HepG2 (cell line): ENCODE results near the gene CNPY4. TPM values are rescaled to one million over a fixed set of nuclear protein-coding genes. Genes with fewer than 3 reads are reported as not detected.

Source experiments
- AFF4 ChIP-seq: sonication (generic); formaldehyde crosslinking; IDR thresholded peaks from 2 replicates; pipeline ENCODE4 v1.4.0; 2020; ENCODE audit warnings: missing genetic modification reagents
- AKAP8 ChIP-seq: sonication (generic); formaldehyde crosslinking; IDR thresholded peaks from 2 replicates; pipeline ENCODE4 v1.5.1; 2020; ENCODE audit warnings: mild to moderate bottlenecking, missing genetic modification reagents
- CREB1 ChIP-seq, 2 experiments: fragments of 450-650 bp in 1 of 2; IDR thresholded peaks; 2 replicates each; pipeline ENCODE4 v1.6.1; 2016 to 2017; ENCODE audit warnings: control low read depth in 1 of 2, mild to moderate bottlenecking in 1 of 2, missing compliant biosample characterization in 1 of 2, missing genetic modification characterization in 1 of 2
- CREB3 ChIP-seq: sonication (generic); formaldehyde crosslinking; IDR thresholded peaks from 2 replicates; pipeline ENCODE4 v1.5.0; 2020; ENCODE audit warnings: missing genetic modification reagents
- HNRNPL ChIP-seq: fragments of 200-400 bp; formaldehyde crosslinking; IDR thresholded peaks from 2 replicates; pipeline ENCODE4 v1.6.1; 2017; ENCODE audit warnings: mild to moderate bottlenecking, low read depth, low read length
- KDM4B ChIP-seq: sonication (generic); formaldehyde crosslinking; IDR thresholded peaks from 2 replicates; pipeline ENCODE4 v1.4.0; 2020; ENCODE audit warnings: missing genetic modification reagents
- KLF12 ChIP-seq: sonication (generic); formaldehyde crosslinking; IDR thresholded peaks from 2 replicates; pipeline ENCODE4 v1.4.0; 2020; ENCODE audit warnings: missing genetic modification reagents, borderline replicate concordance
- NR2F6 ChIP-seq, 2 experiments: IDR thresholded peaks; 2 replicates each; pipeline ENCODE4 v1.6.1; 2016; ENCODE audit warnings: antibody characterized with exemption in 1 of 2, mild to moderate bottlenecking in 1 of 2
- PHF20 ChIP-seq: sonication (generic); formaldehyde crosslinking; IDR thresholded peaks from 2 replicates; pipeline ENCODE4 v1.5.0; 2020; ENCODE audit warnings: mild to moderate bottlenecking, missing genetic modification reagents
- PITX1 ChIP-seq: sonication (generic); formaldehyde crosslinking; IDR thresholded peaks from 2 replicates; pipeline ENCODE4 v1.5.1; 2020; ENCODE audit warnings: mild to moderate bottlenecking, missing genetic modification reagents
- POLR2A ChIP-seq, 2 experiments: IDR thresholded peaks; 2 replicates each; pipeline ENCODE4 v1.6.1; 2011; ENCODE audit warnings: low read depth in 2 of 2, low read length in 2 of 2, mild to moderate bottlenecking in 1 of 2, moderate library complexity in 1 of 2; ENCODE audit not compliant: insufficient read depth in 1 of 2
- SAFB2 ChIP-seq: sonication (generic); formaldehyde crosslinking; IDR thresholded peaks from 2 replicates; pipeline ENCODE4 v1.5.1; 2020; ENCODE audit warnings: missing genetic modification reagents, low read depth, mild to moderate bottlenecking, borderline replicate concordance
- SIX1 ChIP-seq: sonication (generic); formaldehyde crosslinking; IDR thresholded peaks from 2 replicates; pipeline ENCODE4 v1.4.0; 2020; ENCODE audit warnings: missing genetic modification reagents, borderline replicate concordance
- SRF ChIP-seq: IDR thresholded peaks from 2 replicates; pipeline ENCODE4 v1.6.1; 2011; ENCODE audit warnings: mild to moderate bottlenecking, low read depth, low read length, moderate library complexity
- SRY ChIP-seq: sonication (generic); formaldehyde crosslinking; IDR thresholded peaks from 2 replicates; pipeline ENCODE4 v1.8.0; 2022; ENCODE audit warnings: mild to moderate bottlenecking, missing genetic modification reagents
- TAF1 ChIP-seq: sonication (generic); formaldehyde crosslinking; IDR thresholded peaks from 2 replicates; pipeline ENCODE4 v1.4.0; 2020; ENCODE audit warnings: missing genetic modification reagents
- XBP1 ChIP-seq: sonication (generic); formaldehyde crosslinking; IDR thresholded peaks from 2 replicates; pipeline ENCODE4 v1.5.0; 2020; ENCODE audit warnings: missing genetic modification reagents
- ZNF350 ChIP-seq: sonication (generic); formaldehyde crosslinking; IDR thresholded peaks from 2 replicates; pipeline ENCODE4 v1.4.0; 2020; ENCODE audit warnings: mild to moderate bottlenecking, low read depth, missing genetic modification reagents, borderline replicate concordance
- ZSCAN25 ChIP-seq: sonication (generic); formaldehyde crosslinking; IDR thresholded peaks from 2 replicates; pipeline ENCODE4 v1.8.0; 2022; ENCODE audit warnings: mild to moderate bottlenecking, missing genetic modification reagents
- polyA plus RNA-seq, 8 experiments: library from polyadenylated mRNA; depleted of rRNA in 3 of 8; stranded (reverse) in 7 of 8; unstranded in 1 of 8; fragments of >200 nt; fragmentation: Illumina TruSeq in 4 of 8; extraction: Trizol in 4 of 8; gene quantifications; 2 replicates each; pipeline versions ENCODE4 v1.2.1 to v1.2.3, GENCODE V29; 2011 to 2016; ENCODE audit warnings: low read depth in 4 of 8, missing spikeins in 1 of 8, mixed read lengths in 1 of 8; ENCODE audit not compliant: insufficient read depth in 1 of 8
- total RNA-seq, 5 experiments: library from RNA; depleted of rRNA; stranded (reverse); fragments of >200 nt; fragmentation: Illumina TruSeq; extraction: Trizol; gene quantifications; 2 replicates each; pipeline ENCODE4 v1.2.3, GENCODE V29; 2016; ENCODE audit warnings: low read depth in 1 of 5
- TF ChIP-seq, protein P1 (sequence below): sonication (generic); formaldehyde crosslinking; IDR thresholded peaks from 2 replicates; pipeline ENCODE4 v1.8.0; 2022; ENCODE audit warnings: mild to moderate bottlenecking, missing genetic modification reagents, borderline replicate concordance
- TF ChIP-seq, protein P2 (sequence below): sonication (generic); formaldehyde crosslinking; IDR thresholded peaks from 2 replicates; pipeline ENCODE4 v1.5.1; 2020; ENCODE audit warnings: mild to moderate bottlenecking, missing genetic modification reagents, moderate library complexity
- TF ChIP-seq, protein P3 (sequence below): IDR thresholded peaks from 2 replicates; pipeline ENCODE4 v1.6.1; 2016; ENCODE audit warnings: missing compliant biosample characterization, missing genetic modification reagents, borderline replicate concordance

CNPY4 gene
- total and polyA plus RNA-seq, 2 of the 13 experiments (the other 11 are each of a cell fraction or from before 2014, with no cell fraction given) = 6.2 to 12.7 TPM

DNA sequence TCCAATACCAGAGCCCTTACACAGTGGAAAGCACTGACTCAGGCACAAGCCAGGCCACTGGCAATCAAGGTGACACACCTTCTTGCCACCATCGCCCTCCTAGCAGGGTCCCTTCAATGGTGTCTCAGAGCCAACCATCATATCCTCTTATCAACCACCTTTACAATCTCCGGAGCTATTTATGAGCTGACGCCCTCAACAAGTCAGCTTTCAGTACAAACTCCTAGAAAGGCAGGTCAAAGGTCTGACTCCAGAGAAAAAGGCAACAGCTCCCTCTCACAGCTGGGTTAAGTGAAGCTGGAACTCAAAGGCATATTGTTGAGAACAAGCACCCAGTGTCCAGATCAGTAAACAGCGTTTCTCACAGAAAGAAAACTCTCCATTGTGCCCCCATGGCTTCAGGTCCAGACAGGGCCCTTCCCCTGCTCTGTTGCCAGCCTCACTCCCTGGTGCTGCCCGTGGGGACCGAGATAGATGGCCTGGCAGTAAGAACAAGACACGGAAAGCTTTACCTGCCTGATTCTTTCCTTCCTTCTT lies 40.3 kb upstream of the CNPY4 start (continued):
- TF ChIP-seq SIX1 (peak; percentile 33; the same call in 1 of the 2 replicates), KLF12 (CRISPR knock-in tag) (no peak), AKAP8 (CRISPR knock-in tag) (0 out of 2 replicates have a peak, but pooled peaks have one; percentile 27), PITX1 (CRISPR knock-in tag) (0 out of 2 replicates have a peak, but pooled peaks have one; percentile 25), SRF (no peak), XBP1 (CRISPR knock-in tag) (no peak), HNRNPL (no peak), AFF4 (CRISPR knock-in tag) (0 out of 2 replicates have a peak, but pooled peaks have one; percentile 48), CREB3 (no peak), POLR2A (IDR thresholded peaks at IDR 0.05; ENCODE audit: insufficient read depth in 1 of 2, low read depth in 2 of 2, low read length in 2 of 2) (peak; percentile 17 to 79; a peak in 3 of 4 replicates), TAF1 (CRISPR knock-in tag) (peak; percentile 41; the same call in 1 of the 2 replicates), NR2F6 (IDR thresholded peaks at IDR 0.05) (peak; percentile 94), NR2F6 (CRISPR knock-in tag; IDR thresholded peaks at IDR 0.05) (peak; percentile 97), PHF20 (CRISPR knock-in tag) (no peak), SAFB2 (no peak), ZSCAN25 (peak; percentile 36; the same call in 1 of the 2 replicates), ZNF350 (peak; percentile 61; the same call in 1 of the 2 replicates), CREB1 (IDR thresholded peaks at IDR 0.05) (no peak), CREB1 (CRISPR knock-in tag; IDR thresholded peaks at IDR 0.05) (peak; percentile 13; the same call in 1 of the 2 replicates), SRY (CRISPR knock-in tag) (no peak), KDM4B (CRISPR knock-in tag) (peak; percentile 74; the same call in 1 of the 2 replicates)
- TF ChIP-seq, protein P1, sequence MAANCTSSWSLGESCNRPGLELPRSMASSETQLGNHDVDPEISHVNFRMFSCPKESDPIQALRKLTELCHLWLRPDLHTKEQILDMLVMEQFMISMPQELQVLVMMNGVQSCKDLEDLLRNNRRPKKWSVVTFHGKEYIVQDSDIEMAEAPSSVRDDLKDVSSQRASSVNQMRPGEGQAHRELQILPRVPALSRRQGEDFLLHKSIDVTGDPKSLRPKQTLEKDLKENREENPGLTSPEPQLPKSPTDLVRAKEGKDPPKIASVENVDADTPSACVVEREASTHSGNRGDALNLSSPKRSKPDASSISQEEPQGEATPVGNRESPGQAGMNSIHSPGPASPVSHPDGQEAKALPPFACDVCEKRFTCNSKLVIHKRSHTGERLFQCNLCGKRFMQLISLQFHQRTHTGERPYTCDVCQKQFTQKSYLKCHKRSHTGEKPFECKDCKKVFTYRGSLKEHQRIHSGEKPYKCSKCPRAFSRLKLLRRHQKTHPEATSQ (CRISPR knock-in tag) = no peak
- TF ChIP-seq, protein P2, sequence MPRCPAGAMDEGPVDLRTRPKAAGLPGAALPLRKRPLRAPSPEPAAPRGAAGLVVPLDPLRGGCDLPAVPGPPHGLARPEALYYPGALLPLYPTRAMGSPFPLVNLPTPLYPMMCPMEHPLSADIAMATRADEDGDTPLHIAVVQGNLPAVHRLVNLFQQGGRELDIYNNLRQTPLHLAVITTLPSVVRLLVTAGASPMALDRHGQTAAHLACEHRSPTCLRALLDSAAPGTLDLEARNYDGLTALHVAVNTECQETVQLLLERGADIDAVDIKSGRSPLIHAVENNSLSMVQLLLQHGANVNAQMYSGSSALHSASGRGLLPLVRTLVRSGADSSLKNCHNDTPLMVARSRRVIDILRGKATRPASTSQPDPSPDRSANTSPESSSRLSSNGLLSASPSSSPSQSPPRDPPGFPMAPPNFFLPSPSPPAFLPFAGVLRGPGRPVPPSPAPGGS (CRISPR knock-in tag) = no peak
- TF ChIP-seq, protein P3, sequence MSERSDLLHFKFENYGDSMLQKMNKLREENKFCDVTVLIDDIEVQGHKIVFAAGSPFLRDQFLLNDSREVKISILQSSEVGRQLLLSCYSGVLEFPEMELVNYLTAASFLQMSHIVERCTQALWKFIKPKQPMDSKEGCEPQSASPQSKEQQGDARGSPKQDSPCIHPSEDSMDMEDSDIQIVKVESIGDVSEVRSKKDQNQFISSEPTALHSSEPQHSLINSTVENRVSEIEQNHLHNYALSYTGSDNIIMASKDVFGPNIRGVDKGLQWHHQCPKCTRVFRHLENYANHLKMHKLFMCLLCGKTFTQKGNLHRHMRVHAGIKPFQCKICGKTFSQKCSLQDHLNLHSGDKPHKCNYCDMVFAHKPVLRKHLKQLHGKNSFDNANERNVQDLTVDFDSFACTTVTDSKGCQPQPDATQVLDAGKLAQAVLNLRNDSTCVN (CRISPR knock-in tag) = peak; percentile 97
